Neural progenitor cell (in vitro differentiated cells): Measurements from ENCODE around the gene RAB36.

Experiments
- EZH2 ChIP-seq: fragments of 200-600 bp; sonication (generic); IDR thresholded peaks from 2 replicates; pipeline ENCODE4 v1.6.1; 2017; ENCODE audit warnings: antibody characterized with exemption, mild to moderate bottlenecking, moderate library complexity
- EZH2phosphoT487 ChIP-seq: fragments of 200-600 bp; sonication (generic); IDR thresholded peaks from 2 replicates; pipeline ENCODE4 v1.6.1; 2017; ENCODE audit warnings: antibody characterized with exemption
- TF ChIP-seq, protein P1 (sequence below): fragments of 200-600 bp; sonication (generic); IDR thresholded peaks from 2 replicates; pipeline ENCODE4 v1.5.1; 2017; ENCODE audit warnings: antibody characterized with exemption, mild to moderate bottlenecking

DNA sequence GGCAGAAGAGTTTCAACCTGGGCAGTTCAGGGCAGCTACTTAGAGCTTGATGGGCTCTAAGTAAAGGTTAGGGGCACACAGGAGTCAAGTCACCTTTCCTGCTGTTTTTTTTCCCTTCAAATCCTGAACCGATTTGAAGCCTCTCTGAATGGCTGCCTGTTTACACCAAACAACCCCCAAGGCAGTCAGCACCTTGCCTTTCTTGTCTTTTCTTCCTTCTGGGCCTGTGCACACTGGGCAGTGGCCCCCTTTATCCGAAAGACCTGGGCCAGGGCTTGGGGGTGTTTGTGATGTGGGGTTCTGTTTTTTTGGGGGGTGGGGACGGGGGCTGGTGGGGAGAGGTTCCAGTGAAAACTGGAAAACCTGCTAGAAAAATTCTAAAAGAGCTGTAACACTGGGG, 7.8 kb upstream of the RAB36 start:
- TF ChIP-seq, protein P1, sequence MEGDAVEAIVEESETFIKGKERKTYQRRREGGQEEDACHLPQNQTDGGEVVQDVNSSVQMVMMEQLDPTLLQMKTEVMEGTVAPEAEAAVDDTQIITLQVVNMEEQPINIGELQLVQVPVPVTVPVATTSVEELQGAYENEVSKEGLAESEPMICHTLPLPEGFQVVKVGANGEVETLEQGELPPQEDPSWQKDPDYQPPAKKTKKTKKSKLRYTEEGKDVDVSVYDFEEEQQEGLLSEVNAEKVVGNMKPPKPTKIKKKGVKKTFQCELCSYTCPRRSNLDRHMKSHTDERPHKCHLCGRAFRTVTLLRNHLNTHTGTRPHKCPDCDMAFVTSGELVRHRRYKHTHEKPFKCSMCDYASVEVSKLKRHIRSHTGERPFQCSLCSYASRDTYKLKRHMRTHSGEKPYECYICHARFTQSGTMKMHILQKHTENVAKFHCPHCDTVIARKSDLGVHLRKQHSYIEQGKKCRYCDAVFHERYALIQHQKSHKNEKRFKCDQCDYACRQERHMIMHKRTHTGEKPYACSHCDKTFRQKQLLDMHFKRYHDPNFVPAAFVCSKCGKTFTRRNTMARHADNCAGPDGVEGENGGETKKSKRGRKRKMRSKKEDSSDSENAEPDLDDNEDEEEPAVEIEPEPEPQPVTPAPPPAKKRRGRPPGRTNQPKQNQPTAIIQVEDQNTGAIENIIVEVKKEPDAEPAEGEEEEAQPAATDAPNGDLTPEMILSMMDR: no peak
- no peak for TF ChIP-seq EZH2
- no peak for TF ChIP-seq EZH2phosphoT487
